NCI-H748 (cell line): Measurements from ENCODE around the gene PREB.
"Not testable (repeated sequence)": the region's sequence is repeated elsewhere in the genome, so short reads cannot be mapped to it uniquely, and the experiment has no call there.

Experiments used
- DNase-seq: peaks from one replicate; lab custom pipeline; 2025; ENCODE audit not compliant: unreplicated experiment; lab: John Stamatoyannopoulos, UW

Gene PREB, protein sequence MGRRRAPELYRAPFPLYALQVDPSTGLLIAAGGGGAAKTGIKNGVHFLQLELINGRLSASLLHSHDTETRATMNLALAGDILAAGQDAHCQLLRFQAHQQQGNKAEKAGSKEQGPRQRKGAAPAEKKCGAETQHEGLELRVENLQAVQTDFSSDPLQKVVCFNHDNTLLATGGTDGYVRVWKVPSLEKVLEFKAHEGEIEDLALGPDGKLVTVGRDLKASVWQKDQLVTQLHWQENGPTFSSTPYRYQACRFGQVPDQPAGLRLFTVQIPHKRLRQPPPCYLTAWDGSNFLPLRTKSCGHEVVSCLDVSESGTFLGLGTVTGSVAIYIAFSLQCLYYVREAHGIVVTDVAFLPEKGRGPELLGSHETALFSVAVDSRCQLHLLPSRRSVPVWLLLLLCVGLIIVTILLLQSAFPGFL

DNA sequence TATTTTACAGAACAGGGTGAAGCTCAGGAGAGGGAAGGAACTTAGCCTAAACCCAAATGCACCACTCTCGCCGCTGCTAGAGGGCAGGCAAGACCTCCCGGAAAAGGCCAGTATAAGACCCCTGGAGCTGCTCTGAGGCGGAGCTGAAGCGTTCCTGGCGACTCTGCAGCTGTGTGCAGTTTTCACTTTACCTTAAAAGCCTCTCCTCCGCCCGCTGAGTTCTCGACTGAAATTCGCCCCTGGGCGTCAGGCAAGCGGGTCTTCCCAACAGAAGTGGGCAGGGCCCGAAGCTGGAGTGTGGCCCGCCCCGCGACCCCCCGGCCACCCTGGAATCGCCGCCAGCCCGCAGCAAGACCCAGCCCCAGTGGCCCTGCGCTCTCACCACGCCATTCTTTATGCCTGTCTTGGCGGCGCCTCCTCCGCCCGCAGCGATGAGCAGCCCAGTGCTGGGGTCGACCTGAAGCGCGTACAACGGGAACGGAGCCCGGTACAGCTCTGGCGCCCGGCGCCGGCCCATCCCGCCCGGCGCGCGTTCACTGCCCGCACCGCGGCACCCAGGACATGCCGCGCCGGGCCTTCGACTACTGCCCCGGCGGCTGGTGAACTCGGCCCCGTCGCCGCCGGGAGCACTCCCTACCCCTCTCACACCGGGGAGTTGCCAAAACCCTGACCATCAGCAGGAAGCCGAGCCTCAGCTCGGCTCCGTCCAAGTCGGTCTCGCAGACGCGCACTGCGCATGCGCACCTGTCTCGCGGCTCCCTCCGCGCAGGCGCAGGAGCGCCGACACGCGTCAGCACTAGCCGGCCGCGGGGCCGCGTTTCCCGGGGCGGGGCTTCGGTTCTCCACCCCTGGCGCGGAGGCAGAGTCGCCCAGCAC lies at the start of gene PREB:
TSS of gene PREB (minus strand) at position 732 of the 876 bp plus-strand sequence. CDS start at position 517, 215 bp downstream.
- peak; percentile 97 for DNase-seq

- DNase-seq = no peak
Observed at GRCh38 chr2:27184115-27184514, 49.7 kb upstream of the PREB start.

- DNase-seq = no peak
Observed at GRCh38 chr2:27182346-27182745, 47.9 kb upstream of the PREB start.

- no peak for DNase-seq
Observed at GRCh38 chr2:27179344-27180000, 45.0 kb upstream of the PREB start.

DNA sequence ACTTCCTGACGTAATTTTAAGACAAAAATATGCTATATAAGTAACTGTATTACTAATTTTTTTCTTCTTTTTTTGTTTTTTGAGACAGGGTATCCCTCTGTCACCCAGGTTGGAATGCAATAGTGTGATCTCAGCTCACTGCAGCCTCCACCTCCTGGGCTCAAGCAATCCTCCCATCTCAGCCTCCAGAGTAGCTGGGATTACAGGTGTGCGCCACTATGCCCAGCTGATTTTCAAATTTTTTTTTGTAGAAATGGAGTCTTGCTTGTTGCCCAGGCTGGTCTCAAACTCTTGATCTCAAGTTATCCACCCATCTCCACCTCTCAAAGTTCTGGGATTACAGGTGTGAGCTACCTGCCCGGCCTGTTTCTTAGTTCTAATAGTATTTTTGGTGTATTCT lies 44.0 kb upstream of the PREB start:
- no peak for DNase-seq

- peak; percentile 7 for DNase-seq
Observed at GRCh38 chr2:27177441-27178351, 43.3 kb upstream of the PREB start.

- DNase-seq = not testable (repeated sequence)
Observed at GRCh38 chr2:27175781-27176180, 41.3 kb upstream of the PREB start.

DNA sequence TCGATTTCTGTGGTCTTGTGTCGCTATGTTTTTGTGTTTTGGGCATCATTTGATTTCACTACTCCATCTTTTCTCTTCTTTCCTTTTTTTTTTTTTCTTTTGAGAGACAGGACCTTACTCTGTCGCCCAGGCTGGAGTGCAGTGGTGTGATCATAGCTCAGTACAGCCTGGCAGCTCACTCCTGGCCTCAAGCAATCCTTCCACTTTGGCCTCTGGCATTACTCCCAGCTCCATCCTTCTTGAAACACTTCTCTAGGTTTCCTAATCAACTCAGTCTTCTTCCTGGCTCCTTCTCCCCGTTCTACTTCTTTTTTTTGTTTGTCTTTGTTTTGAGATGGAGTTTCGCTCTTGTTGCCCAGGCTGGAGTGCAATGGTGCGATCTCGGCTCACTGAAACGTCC lies 40.9 kb upstream of the PREB start:
- DNase-seq = no peak

GRCh38 chr2:27174638-27175037 lies 40.2 kb upstream of the PREB start:
- DNase-seq = no peak

DNA sequence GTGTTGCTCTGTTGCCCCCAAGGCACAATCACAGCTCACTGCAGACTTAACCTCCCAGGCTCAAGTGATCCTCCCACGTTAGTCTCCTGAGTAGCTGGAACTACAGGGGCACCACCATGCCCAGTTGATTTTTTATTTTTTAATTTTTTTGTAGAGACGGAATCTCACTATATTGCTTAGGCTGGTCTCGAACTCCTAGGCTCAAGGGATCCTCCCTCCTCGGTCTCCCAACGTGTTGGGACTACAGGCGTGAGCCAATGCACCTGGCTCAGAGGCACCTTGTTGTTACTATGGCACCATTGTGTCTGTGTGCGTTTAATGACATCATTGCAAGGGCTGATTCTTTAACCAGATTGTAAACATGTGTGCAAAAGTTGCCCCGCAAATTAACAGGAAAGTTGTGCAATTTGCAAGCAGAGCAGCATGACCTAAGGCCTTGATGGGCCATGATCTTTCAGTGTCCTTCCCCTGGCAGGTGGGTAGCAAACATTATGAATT lies 37.0 kb upstream of the PREB start:
- peak; percentile 40 for DNase-seq

DNA sequence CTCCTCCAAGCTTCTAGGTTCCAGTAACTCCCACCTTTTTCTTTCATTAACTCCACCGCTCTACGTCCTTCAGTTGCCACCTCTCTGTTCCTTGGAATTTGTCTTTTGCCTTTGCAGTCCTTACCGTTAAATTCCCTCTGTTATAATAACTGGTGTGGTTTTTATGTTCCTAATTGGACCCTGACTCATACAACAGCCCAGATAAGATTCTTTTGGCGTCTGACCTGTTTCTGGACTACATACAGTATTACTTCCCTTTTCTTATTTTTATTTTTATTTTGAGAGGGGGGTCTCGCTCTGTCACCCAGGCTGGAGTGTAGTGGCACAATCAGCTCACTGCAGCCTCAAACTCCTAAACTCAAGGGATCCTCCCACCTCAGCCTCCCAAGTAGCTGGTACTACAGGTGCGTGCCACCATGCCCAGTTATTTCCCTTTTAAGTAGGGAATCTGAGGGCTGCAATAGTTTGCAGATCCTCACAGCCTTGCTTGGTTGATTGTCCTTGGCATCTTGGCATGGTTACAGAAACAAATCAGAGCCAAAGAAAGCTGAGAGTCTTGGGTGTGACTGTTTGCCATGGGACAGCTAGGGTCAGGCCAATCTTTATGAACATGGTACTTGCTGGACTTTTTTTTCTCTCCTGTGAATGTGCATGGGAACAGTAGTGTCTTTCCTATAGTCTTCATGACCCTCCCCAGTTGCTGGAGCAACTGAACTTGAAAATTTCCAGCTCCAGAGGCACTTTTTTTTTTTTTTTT lies 36.3 kb upstream of the PREB start:
- no peak for DNase-seq

GRCh38 chr2:27164960-27165763 lies 30.7 kb upstream of the PREB start:
- DNase-seq = peak; percentile 24

DNA sequence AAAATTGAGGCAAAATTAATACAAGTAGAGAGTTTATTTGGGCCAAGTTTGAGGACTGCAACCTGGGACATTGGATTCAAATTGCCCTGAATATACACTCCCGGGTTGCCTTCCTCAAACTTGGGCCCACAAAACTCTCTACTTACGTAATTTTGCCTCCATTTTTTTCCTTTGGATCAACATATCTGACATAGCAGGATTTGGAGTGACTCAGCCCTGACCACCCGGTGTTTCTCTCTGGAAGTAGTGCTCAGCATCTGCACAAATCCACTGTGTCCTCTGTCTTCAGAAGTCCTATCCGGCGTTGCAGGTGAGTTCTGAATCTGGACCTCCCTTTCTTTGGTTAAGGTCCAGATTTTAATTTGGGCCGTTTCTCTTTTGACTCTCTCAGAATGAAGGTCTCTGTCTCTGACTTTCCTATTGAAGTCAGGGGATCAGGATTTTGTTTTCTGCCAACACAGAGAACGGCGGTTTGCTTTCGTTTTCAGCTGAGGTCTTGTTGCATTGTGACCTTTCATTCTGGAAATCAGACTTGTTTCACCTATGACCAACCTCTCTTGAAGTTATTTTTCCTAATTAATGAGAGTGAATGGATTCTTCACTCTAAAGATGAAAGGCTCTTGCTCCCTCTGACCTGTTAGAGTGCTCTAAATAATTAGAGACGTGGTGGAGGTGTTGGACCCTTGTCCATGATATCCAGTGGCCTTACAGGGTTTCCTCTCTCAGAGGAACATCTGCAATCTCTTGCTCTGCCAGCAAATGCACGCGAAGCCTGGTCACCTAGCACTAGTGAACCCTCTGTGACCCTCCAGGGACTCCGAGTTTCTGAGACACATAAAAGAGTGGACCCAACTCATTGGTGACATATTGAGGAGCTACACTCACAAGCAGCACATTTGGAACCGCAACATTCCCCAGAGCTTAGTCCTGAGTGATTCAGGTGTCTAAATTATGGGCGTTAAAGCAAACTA lies 28.0 kb upstream of the PREB start:
- DNase-seq = no peak

DNA sequence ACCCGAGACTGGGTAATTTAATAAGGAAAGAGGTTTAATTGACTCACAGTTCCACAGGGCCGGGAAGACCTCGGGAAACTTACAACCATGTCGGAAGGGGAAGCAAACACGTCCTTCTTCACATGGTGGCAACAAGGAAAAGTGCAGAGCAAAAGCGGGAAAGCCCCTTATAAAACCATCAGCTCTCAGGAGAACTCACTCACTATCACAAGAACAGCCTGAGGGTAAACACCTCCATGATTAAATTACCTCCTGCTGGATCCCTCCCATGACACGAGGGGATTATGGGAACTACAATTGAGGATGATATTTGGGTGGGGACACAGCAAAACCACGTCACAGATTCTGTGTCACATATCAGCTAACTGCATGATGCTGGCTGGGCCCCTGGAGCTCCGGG lies 25.8 kb upstream of the PREB start:
- DNase-seq = no peak

- DNase-seq = no peak
Observed at GRCh38 chr2:27159271-27159670, 24.8 kb upstream of the PREB start.

GRCh38 chr2:27158468-27158867 lies 24.0 kb upstream of the PREB start:
- no peak for DNase-seq

DNA sequence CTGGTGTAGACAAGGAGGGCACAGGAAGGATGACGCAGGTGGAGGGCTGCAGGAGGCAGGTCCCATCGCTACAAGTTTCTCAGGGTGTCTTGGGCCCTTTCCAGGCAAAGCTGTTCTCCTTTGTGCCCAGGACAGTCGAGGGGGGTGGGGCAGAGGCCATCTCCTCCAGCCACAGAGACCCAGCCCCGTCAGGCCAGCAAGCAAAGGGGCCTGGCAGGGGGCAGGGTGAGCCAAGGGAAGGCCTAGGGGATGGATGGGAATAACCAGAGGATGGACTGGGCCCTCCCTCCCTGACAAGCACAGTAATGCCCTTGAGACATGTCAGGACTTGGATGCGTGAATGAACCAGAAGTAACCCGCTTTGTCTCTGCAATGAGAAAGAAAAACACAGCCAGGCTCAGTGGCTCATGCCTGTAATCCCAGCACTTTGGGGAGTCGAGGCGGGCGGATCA lies 20.7 kb upstream of the PREB start:
- no peak for DNase-seq
